Measurements from ENCODE around the gene STIL. TPM values are rescaled to one million over a fixed set of nuclear protein-coding genes. Genes with fewer than 3 reads are reported as not detected.

STIL gene
- total and polyA plus RNA-seq, 2 of the 13 experiments (the other 11 are each of a cell fraction or from before 2014, with no cell fraction given), result 13.7 to 18.6 TPM

DNA sequence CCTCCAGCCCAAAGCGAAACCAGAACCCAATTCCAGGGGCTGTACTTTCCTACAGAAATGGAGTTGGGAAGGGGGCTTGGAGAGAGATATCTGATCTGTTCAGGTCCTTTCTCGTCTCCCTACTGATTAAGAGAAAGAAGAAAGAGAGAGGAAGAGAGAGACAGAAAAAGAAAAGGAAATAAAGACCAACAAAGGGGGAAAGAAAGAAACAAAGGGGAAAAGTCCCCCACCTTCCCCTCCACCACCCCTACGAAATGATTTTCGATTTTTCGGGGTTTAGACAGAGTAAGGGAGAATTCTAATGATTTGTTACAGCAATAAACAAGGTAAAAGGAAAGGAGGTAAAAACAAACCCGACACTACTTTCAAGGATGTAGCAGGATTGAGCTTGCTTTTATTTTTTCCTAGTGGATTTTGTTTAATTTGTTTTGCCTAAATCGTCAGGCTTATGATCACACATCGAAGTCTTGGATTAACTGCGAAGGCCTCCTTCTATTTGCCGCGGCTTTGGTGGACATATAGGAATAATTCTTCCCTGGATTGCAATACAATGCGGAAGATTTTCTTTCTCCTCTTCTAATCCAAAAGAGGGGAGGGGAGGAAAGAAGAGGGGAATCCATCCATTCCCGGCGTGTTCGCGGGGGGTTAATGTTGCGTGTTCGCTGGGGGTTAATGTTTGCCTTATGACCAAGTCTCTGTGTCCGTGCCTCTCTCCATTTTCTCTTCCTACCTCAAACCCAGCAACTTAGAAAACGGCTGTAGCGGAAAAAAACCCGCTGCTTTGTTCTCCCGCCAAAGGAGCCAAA lies 83.9 kb downstream of the STIL start:
- in situ Hi-C loops (cut with HindIII; ENCODE audit: extremely low pct_ligation_motif_present, low pct_unique_long_range_greater_than_20kb) (no loop called here), intact Hi-C loops (cut with micrococcal nuclease; ENCODE audit: unreplicated experiment) (no loop called here)
- no peaks in the 10 kb centered on the region for H3K36me3 ChIP-seq (replicated peaks in 1 of 2; ENCODE audit: control insufficient read depth in 1 of 2, insufficient read depth in 2 of 2, low read length in 2 of 2)
- POLR2A ChIA-PET, result no interaction called here
- DNase-seq (ENCODE audit: low spot score), result no peak
- no peak overlapping the region for H3K4me3 ChIP-seq (replicated peaks in 1 of 3; ENCODE audit: insufficient read depth in 1 of 3, low read depth in 2 of 3, low read length in 3 of 3)
- no TSS peak for BruUV-seq (replicated peaks)
- no peak for TF ChIP-seq ZNF615 (CRISPR knock-in tag; IDR thresholded peaks at IDR 0.05; ENCODE audit: borderline replicate concordance)
- peak; percentile 61; the same call in 1 of the 2 replicates for TF ChIP-seq EZH2 (conservative IDR thresholded peaks at IDR 0.05; ENCODE audit: low read depth, low read length)
- peaks cover 20 to 92% of the 10 kb centered on the region in 2 experiments for H3K27me3 ChIP-seq (ENCODE audit: control insufficient read depth in 1 of 2, insufficient read depth in 2 of 2, low read length in 2 of 2)
- H3K9ac ChIP-seq (ENCODE audit: insufficient read depth, low read depth, low read length), result no peak overlapping the region
- ATAC-seq, result no peak
- no peaks in the 10 kb centered on the region for H4K20me1 ChIP-seq (ENCODE audit: insufficient read depth, low read length)
- WGBS (ENCODE audit: low lambda C conversion rate), result 52% methylated on average over 23 of the region's 23 CpGs
- no peak overlapping the region for H2AFZ ChIP-seq (ENCODE audit: low read length)
- peaks cover 18% of the 10 kb centered on the region for H3K4me1 ChIP-seq (ENCODE audit: insufficient read depth, low read length)
- no peak overlapping the region for H3K4me2 ChIP-seq (ENCODE audit: low read depth, low read length)
- H3K27ac ChIP-seq (ENCODE audit: extremely low read length, insufficient read depth, low read length), result no peak overlapping the region
- CTCF ChIA-PET (ENCODE audit: low intra/inter-chr PET ratio, low total read pairs), result no interaction called here
- FAIRE-seq, result no peak
- no peaks in the 10 kb centered on the region for H3K9me3 ChIP-seq (ENCODE audit: low read length)
- H3K79me2 ChIP-seq (ENCODE audit: insufficient read depth, low read length), result no peaks in the 10 kb centered on the region

DNA sequence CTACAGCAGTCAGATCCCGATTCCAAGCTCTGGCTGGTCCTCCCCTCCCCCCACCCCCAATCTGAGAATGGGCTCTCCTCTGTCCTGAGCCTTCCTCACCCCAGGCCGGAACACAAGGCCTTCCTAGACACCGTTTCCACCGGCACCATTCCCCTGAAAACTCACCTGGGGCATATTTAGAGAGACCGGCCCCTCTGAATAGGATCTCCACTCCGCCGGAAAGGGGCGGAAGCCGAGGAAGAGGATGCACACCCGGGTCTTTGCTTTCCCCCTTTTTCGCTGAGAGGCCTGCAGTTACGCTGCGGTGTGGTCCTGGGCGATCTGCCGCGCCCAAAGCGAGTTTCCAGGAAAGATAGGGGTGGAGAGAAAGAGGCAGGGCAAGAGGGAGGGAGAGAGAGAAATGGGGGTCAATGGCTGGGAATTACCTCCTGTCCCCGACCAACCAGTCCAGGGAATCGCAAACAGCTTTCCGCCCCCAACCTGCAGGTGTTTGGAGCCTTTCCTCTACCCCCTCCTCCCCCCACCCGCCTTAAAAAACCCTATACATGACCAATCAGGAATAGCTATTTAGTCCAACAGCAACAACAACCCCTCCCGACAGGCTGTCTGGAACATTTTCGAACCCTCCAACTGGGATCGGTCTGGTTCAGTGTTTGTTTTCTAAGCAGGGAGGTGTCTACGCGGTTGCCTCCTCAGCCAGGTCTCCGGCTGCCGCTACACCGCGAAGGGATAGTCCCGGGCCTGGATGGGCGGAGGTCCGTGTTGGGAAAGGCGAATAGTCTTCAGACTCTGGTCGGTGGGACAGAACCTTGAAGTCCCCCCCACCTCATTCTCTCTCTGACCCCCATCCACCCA lies 84.7 kb downstream of the STIL start:
- no TSS peak for BruUV-seq (replicated peaks)
- Histone ChIP-seq H3K27me3 (ENCODE audit: control insufficient read depth in 1 of 2, insufficient read depth in 2 of 2, low read length in 2 of 2) (peaks cover 27 to 93% of the 10 kb centered on the region in 2 experiments), H4K20me1 (ENCODE audit: insufficient read depth, low read length) (no peaks in the 10 kb centered on the region), H3K4me1 (ENCODE audit: insufficient read depth, low read length) (peaks cover 22% of the 10 kb centered on the region), H2AFZ (ENCODE audit: low read length) (no peak overlapping the region), H3K9ac (ENCODE audit: insufficient read depth, low read depth, low read length) (no peak overlapping the region), H3K4me3 (replicated peaks in 1 of 3; ENCODE audit: insufficient read depth in 1 of 3, low read depth in 2 of 3, low read length in 3 of 3) (no peak overlapping the region), H3K4me2 (ENCODE audit: low read depth, low read length) (no peak overlapping the region), H3K36me3 (replicated peaks in 1 of 2; ENCODE audit: control insufficient read depth in 1 of 2, insufficient read depth in 2 of 2, low read length in 2 of 2) (no peaks in the 10 kb centered on the region), H3K9me3 (ENCODE audit: low read length) (no peaks in the 10 kb centered on the region), H3K79me2 (ENCODE audit: insufficient read depth, low read length) (no peaks in the 10 kb centered on the region), H3K27ac (ENCODE audit: extremely low read length, insufficient read depth, low read length) (no peak overlapping the region)
- DNase-seq (ENCODE audit: low spot score) (no peak), FAIRE-seq (no peak), ATAC-seq (no peak)
- intact Hi-C loops (cut with micrococcal nuclease; ENCODE audit: unreplicated experiment) (no loop called here), in situ Hi-C loops (cut with HindIII; ENCODE audit: extremely low pct_ligation_motif_present, low pct_unique_long_range_greater_than_20kb) (no loop called here)
- ChIA-PET CTCF (ENCODE audit: low intra/inter-chr PET ratio, low total read pairs) (no interaction called here), POLR2A (interaction anchor here (2.5 kb wide), 1 partner anchor 37 kb away, joined by 8 read pairs; no protein-coding TSS in a partner anchor)
- 58% methylated on average over 33 of the region's 35 CpGs for WGBS (ENCODE audit: low lambda C conversion rate)
- TF ChIP-seq, protein P1, sequence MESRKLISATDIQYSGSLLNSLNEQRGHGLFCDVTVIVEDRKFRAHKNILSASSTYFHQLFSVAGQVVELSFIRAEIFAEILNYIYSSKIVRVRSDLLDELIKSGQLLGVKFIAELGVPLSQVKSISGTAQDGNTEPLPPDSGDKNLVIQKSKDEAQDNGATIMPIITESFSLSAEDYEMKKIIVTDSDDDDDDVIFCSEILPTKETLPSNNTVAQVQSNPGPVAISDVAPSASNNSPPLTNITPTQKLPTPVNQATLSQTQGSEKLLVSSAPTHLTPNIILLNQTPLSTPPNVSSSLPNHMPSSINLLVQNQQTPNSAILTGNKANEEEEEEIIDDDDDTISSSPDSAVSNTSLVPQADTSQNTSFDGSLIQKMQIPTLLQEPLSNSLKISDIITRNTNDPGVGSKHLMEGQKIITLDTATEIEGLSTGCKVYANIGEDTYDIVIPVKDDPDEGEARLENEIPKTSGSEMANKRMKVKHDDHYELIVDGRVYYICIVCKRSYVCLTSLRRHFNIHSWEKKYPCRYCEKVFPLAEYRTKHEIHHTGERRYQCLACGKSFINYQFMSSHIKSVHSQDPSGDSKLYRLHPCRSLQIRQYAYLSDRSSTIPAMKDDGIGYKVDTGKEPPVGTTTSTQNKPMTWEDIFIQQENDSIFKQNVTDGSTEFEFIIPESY (CRISPR knock-in tag; IDR thresholded peaks at IDR 0.05), result peak; percentile 73; the same call in 1 of the 2 replicates
- TF ChIP-seq ZNF577 (CRISPR knock-in tag; IDR thresholded peaks at IDR 0.05; ENCODE audit: borderline replicate concordance, low read depth) (no peak), STAT5B (CRISPR knock-in tag; IDR thresholded peaks at IDR 0.05) (no peak)

All from HepG2 (cell line).